GF-D8 (cell line): ENCODE measurements around the gene SHANK3.
"Not testable (repeated sequence)": the region's sequence is repeated elsewhere in the genome, so short reads cannot be mapped to it uniquely, and the experiment has no call there.

ENCODE experiments used
- DNase-seq: peaks from one replicate; lab custom pipeline; 2025; lab: John Stamatoyannopoulos, UW

The SHANK3 gene

DNA sequence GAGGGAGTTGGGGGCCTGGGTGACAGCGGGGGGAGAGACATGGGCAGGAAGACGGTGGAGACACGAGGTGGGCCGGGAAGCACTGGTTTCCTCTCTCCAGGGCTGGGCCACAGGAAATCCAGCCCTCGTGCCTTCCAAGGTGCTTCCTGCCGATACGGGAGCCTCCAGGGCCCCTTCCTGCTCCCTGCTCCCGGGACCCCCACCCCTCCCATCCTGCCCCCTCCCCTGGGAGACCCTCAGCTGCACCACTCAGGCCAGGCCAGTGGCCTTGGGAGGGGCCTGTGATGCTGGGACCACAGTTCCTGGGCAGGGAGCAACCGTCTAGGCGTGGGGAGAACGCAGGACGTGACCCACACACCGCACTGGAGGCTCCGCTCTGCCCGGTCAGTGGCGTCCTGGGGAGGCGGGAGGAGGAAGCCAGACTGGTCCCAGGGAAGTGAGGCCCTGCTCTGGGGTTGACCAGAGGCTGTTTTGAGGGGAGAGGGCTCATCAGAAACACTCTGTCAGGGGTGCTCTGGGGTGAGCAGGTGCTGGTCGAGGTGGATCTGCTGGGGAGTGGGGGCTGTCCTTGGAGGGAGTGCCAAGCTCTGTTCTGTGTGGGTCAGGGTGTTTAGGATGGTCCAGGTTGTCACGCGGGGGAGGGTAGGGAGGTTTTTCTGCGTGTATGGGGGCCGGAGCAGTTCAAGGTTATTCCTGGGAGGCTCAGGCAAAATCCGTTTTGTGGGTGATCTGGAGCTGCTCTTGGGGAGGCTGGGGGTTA is at the start of gene SHANK3:
SHANK3 (plus strand) TSS at position 353 of the 760 bp plus-strand sequence.
- no peak for DNase-seq

- no peak for DNase-seq
These were observed 48.1 kb upstream of the SHANK3 start for GRCh38 chr22:50624347-50625130.

- no peak for DNase-seq
These were observed 47.5 kb upstream of the SHANK3 start for GRCh38 chr22:50625131-50625567.

DNA sequence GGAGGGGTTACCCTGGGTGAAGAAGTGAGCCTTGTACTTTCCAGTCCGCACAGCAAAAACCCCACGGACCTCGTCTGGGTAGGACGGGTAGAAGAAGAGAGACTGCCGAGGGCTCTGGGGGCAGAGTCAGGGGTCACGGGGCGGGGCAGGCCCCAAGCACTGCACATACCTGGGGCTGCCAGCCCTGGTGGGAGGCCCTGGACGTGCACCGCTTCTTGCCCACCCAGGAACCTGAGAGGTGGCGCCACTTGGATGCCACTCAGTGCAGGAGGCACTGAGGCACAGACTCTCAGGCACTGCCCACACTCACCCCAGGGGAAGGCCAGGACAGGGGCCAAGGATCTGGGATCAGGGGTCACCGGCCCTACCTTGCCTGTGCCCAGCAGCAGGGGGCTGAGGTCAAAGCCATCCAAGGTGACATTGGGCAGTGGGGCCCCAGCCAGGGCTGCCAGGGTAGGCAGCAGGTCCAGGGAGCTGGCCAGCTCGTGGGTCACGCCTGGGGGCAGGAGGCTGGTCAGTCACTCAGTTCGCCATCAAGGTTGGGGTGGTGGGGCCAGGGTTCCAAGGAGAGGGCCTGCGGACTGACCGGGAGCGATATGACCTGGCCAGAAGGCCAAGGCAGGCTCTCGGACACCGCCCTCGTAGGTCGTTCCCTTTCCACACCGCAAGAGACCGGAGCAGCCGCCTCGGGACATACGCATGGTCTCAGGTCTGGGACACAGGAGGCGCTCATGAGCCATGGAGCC is 46.9 kb upstream of the SHANK3 start:
- DNase-seq: no peak

- no peak for DNase-seq
These were observed 46.2 kb upstream of the SHANK3 start for GRCh38 chr22:50626314-50626849.

DNA sequence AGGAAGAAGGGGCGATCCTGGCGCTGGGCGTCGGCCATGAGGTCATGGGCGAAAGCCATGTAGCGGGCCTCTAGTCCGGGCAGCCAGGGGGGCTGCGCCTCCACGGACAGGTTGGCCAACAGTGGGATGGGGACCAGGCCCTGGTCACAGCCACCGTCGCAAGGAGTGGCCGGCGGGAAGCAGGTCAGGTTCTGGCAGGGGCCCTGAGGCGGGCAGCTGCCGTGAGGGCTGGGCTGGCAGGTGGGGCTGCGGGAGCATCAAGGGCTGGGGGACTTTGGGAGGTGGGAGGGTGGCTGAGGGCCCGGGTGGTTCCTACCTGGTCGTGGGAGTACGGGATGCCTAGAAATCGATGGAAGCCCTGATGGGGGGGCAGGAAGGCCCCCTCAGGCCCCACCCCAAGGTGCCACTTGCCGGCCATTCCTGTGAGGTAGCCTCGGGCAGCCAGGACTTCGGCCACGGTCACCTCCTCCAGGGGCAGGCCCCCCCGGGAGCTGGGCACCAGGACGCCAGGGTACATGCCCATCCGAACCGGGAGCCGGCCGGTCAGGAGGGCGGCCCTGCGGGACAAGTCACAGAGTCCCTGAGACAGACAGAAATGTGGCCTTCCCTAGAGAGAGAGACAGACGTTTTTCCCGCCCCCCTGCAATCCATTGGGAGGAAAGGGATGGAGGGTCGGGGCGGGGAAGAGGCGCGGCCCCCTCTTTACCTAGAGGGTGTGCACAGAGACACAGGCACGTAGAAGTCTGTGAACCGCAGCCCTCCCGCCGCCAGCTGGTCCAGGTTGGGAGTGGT is 45.6 kb upstream of the SHANK3 start:
- no peak for DNase-seq

DNA sequence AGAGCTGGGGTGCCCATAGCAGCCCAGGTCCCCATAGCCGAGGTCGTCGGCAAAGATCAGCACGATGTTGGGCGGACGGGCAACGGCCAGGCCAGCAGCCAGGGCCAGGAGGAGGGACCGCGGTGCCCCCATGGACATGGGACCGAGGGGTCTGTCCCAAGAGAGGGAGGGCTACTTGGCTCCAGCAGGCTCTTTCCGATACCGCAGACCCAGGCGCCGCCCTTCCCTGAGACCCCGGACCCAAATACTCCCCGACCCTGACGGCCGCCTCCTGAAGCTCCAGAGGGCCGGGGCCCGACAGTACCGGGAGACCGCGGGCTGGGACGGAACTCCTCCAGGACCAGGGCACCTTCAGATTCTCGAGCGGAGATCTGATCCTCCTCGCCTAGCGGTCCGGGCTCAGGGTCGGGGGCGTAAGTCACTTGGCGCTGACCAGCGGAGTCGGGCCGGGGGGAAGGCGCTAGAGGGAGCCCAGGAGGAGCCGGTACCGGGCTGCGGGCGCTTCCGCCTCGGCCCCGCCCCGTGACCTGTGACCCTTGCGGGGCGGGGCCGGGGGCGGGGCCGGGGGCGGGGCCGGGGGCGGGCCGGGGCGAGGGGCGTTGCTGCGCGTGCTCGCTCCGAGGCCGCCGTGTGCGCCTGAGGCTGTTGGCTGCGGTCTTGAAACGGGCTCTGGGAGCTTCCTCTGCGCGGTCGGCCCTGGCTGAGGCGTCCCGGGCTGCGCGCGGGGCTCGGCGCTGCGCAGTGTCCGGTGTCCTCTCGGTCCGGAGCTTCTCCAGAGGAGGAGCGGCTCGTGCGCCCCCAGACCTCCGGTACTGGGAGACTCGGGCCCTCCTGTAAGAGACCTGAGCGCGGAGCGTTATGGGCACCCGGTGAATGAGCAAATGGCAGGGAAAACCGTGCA is 44.7 kb upstream of the SHANK3 start, which contains the start of gene ARSA:
ARSA (minus strand) TSS at position 511 of the 901 bp plus-strand sequence; CDS start at position 138, 373 bp downstream.
- DNase-seq: peak; percentile 59

DNA sequence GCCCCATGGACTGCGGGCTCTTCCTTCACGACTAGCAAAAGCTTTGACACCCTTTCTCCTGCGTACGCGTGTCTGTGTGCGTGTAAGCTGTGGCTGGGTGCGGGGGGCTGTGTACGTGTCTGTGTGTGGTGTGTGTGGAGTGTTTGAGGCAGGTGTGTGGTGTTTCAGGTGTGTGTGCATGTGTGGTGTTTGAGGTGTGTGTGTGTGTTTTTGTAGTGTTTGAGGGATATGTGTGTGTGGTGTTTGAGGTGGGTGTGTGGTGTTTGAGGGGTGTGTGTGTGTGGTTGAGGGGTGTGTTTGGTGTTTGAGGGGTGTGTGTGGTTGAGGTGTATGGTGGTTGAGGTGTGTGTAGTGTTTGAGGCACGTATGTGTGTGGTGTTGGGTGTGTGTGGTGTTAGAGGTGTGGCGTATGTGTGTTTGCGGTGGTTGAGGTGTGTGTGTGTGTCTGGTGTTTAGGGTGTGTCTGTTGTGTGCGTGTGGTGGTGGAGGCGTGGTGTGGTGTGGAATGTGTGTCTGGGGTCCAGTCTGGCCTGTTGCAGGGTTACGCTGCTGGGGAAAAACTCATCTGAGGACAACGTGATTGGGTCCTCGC is 44.0 kb upstream of the SHANK3 start:
- DNase-seq: no peak

- no peak for DNase-seq
These were observed 42.2 kb upstream of the SHANK3 start for GRCh38 chr22:50630376-50630775.

GRCh38 chr22:50633086-50633485 is 39.5 kb upstream of the SHANK3 start:
- no peak for DNase-seq

DNA sequence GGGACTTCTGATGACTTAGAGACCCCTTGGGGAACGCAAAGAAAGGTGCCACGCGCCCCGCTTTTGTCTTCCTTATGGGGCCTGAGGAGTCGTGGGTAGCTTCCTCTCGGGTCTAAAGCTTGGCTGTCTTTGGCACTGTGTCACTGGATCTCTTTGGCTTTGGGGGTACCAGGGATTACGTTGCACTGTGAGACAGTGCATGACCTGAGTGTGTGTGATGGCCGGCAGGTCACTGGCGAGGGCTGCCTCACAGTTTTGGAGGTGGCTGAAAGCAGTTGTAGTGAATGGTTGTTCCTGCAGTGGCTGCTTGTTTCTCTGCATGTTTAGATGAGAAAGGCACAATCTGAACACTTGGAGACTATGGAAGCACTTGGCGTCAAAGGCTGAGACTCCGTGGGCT is 38.9 kb upstream of the SHANK3 start:
- DNase-seq: no peak

GRCh38 chr22:50635591-50635990 is 37.0 kb upstream of the SHANK3 start:
- no peak for DNase-seq

- DNase-seq: not testable (repeated sequence)
These were observed 32.3 kb upstream of the SHANK3 start for GRCh38 chr22:50640296-50640695.

GRCh38 chr22:50640857-50641647 is 31.6 kb upstream of the SHANK3 start:
- DNase-seq: no peak

- no peak for DNase-seq
These were observed 30.7 kb upstream of the SHANK3 start for GRCh38 chr22:50641696-50642607.

GRCh38 chr22:50643021-50643820 is 29.4 kb upstream of the SHANK3 start:
- not testable (repeated sequence) for DNase-seq

- DNase-seq: not testable (repeated sequence)
These were observed 28.9 kb upstream of the SHANK3 start for GRCh38 chr22:50643821-50644101.
